DMS 273 (cell line): ENCODE data around the gene MTM1.

ENCODE experiments used
- DNase-seq: peaks from one replicate; lab custom pipeline; 2025; ENCODE audit not compliant: unreplicated experiment; lab: John Stamatoyannopoulos, UW

Gene MTM1

GRCh38 chrX:150568320-150569154 lies at the start of gene MTM1:
Gene MTM1 (plus strand): TSS chrX:150568621. CDS start chrX:150592615, 23,994 bp downstream.
- peak; percentile 98 for DNase-seq

- no peak for DNase-seq
These were observed 45.9 kb upstream of the MTM1 start for GRCh38 chrX:150522494-150522893.

DNA sequence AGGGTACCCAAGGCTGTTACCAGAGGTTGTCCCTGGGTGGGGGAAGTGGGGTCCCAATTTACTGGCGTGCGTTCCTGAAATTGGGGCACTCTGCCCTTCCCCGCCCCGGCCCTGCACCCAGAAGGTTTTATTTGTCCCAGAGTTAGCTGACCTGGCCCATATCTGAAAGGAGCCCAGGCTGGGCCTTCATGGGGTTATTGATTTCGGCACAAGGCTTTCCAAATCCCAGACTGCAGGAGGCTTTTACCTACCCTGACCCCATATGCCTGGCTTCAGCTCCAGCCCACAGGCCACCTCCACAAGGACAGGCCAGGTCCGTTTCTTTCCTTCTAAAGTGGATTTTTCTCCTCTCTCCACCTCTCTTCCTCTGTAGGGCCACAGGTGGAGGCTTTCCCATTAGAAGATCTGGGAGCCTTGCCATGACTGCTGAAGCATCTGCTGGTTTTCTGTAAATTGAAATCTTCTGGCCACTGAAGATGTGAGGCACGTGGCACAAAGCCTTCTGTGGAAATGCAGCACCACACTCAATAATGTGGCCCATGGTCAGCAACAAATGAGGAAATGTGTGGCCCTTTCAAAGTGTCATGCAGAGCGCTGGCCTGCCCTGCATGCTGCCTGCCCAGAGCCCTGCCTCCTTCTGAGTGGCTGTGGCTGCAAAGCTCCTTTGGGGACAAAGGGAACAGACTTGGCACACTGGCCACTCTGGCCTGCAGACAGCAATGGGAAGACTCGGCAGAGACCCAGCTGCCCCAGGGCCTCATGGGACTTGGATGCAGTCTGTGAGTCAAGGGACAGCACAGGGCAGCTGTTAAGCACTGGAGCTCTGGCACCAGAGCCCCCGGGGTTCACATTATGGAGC lies 43.1 kb upstream of the MTM1 start:
- DNase-seq = peak; percentile 38

- no peak for DNase-seq
These were observed 41.7 kb upstream of the MTM1 start for GRCh38 chrX:150526692-150527091.

DNA sequence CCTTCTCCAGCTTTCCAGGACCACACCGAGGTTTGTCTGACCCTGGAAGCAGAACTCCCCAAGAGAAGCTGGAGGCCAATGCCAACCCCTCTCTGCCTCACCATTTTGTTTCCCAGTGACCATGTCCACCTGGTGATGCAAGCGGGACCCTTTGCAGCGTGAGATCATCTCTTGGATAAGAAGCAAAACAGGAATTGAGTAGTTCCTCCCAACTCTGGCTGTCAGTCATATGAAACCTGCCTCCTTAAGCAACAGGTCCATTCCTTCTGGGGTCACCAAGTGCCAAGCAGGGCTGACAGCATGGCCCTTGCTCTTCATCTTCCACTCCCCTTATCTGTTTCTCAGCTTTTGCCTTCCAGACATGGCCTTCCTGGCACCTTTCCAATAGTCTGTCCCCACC lies 41.3 kb upstream of the MTM1 start:
- DNase-seq = no peak

DNA sequence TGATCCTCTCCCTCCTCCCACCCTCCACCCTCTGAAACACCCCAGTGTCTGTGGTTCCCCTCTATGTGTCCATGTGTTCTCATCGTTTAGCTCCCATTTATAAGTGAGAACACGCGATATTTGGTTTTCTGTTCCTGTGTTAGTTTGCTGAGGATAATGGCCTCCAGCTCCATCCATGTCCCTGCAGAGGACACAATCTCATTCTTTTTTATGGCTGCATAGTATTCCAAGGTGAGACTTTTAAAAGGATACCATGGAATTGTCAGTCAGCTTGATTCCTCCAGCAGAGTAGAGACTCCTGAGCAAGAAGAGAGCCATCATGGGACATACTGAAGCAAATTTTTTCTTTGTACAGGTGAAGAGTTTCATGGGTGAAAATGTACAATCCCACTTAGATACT lies 38.8 kb upstream of the MTM1 start:
- DNase-seq = no peak

- DNase-seq = no peak
These were observed 37.6 kb upstream of the MTM1 start for GRCh38 chrX:150530821-150531220.

DNA sequence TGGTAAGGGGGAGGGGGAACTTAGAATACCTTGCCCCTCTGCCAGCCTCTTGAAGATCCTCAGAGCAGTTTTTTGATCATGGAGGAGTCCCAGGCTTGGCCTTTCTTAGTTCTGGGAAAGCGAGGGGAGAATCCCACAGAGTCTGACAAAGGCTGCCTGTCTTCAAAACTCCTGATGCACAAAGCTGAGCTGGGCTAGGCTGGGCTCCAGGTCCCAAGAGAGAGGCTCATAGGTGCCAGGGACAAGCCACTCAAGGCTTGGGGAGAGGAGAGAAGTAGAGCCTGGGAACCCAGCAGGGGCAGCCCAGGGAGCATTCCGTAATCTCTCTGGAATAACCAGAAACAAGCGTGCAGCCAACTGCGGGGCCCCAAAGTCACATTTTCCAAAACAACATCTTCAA lies 37.0 kb upstream of the MTM1 start:
- no peak for DNase-seq

GRCh38 chrX:150533863-150534262 lies 34.6 kb upstream of the MTM1 start:
- DNase-seq = no peak

- peak; percentile 39 for DNase-seq
These were observed 31.8 kb upstream of the MTM1 start for GRCh38 chrX:150536455-150537116.

DNA sequence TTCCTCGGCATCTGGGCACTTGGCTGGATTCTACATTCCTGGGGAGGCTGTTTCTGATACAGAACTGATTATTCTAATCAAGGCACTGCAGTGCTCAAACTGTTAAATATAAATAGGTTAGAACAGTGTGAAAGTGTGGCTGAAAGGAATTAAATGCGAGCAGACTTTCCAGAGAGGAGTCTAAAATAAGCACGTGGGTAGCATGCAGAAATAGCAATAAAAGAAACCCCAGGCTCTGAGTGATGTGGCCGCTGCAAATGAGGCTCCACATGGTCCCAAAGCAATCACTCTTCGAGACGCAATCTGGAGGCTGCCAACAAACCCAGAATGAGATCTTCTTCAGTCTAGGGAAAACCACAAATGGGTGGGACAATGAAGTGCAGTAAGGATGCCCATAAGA lies 30.6 kb upstream of the MTM1 start:
- DNase-seq = no peak

- peak; percentile 35 for DNase-seq
These were observed 27.5 kb upstream of the MTM1 start for GRCh38 chrX:150540965-150541364.

- no peak for DNase-seq
These were observed 25.6 kb upstream of the MTM1 start for GRCh38 chrX:150542846-150543229.

- DNase-seq = no peak
These were observed 24.9 kb upstream of the MTM1 start for GRCh38 chrX:150543230-150544155.

DNA sequence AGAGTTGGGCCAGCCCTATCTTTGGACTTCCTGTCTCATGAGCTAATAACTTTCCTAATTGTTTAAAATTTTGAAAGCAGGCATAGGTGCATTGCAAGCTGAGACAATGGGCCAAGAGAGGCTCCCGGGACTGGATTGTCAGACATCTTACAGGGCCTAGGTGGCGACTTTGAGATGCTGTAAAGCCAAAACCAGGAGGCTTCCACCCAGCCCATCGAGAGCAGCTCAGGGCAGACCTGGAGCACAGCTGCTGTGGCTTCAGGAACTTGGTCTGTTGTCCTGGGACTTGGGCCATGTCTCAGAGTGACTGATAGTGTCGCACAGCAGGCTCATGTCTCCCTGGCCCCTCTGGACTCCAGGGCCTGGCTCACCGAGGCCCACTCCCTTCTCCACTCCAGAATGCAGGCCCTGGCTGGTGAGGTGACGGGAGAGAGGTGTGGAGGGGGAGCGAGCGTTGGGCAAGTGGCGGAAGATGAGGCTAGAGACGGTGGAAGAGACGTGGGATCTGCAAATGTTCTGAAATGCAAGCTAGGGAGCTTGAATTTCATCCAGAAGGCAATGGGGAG lies 24.1 kb upstream of the MTM1 start:
- DNase-seq = peak; percentile 39

GRCh38 chrX:150544835-150545770 lies 23.3 kb upstream of the MTM1 start:
- DNase-seq = no peak

GRCh38 chrX:150546711-150547153 lies 21.7 kb upstream of the MTM1 start:
- no peak for DNase-seq

- peak; percentile 56 for DNase-seq
These were observed 20.9 kb upstream of the MTM1 start for GRCh38 chrX:150547375-150548115.
